GM18951 (cell line): ENCODE data around the gene GRM6.

ENCODE experiments used
- POLR2A ChIP-seq: IDR thresholded peaks from 4 replicates; pipeline ENCODE4 v1.6.1; 2011; ENCODE audit warnings: mild to moderate bottlenecking; ENCODE audit not compliant: insufficient read length, insufficient read depth; ENCODE audit errors: extremely low read depth
- in situ Hi-C: fragments of 300-500 bp; cut with MboI; formaldehyde crosslinking; loops from one replicate; pipeline ENCODE4 v1.12.0; 2022; ENCODE audit warnings: low sequenced_read_pairs, mixed read lengths, inconsistent platforms; ENCODE audit not compliant: unreplicated experiment

Gene GRM6

DNA sequence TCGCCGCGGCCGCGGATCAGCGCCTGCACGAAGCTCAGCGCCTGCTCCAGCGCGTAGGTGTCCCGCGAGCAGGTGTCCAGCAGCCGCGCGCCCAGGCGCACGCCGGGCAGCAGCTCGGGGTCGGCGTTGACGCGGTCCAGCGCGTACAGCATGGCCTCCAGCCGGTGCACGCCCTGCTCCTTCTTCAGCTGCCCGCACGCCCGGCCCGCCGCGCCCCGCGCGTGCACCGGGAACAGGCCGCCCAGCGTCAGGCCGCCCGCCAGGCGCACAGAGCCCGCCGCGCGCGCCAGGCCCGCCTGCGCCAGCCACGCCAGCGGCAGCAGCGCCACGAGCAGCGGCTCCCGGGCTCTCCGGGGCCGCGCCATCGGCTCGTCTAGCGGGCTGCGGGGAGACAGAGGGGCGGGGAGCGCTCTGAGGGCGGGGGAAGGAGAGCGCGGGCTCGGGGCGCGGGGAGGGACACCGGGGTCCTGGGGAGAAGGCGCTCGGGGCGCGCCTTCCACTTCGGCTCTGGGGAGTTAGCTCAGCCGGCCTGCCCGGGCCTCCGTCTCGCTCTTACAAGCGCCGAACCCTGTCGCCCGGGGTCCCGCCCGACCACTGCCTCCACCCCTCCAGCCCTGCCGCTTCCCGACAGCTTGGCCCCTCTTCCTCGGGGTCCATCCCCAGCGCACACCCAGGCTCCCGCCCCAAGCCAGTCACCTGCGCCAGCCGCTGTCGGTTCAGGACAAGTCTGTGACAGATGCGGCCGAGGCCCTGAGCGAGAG is at the start of gene GRM6:
Gene GRM6, minus strand, starts transcription at position 741 of the 761 bp plus-strand sequence. Its CDS starts 376 bp downstream, at position 365.
- in situ Hi-C loops = no loop called here

DNA sequence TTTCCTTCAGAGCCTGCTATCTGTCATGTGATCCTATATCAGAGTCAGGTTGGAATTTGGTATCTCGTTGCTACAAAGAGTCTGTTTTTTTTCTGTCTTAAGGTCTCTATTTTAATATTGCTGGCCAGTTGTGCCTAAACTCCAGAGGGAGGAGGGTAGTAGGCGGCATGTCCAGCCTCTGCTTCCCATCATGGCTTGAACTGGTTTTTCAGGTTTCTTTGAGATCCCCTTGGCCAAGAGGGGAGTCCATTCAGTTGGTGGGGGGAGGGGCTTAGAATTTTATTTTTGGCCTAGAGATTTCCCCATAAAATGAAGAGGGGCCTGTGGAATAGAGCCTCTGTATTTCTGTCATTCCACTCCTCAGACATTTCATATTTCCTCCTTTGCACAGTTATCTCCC is 49.6 kb upstream of the GRM6 start:
- no peak for TF ChIP-seq POLR2A
- in situ Hi-C loops = no loop called here

More for the DNA sequence above, at the start of gene GRM6:
- no peak for TF ChIP-seq POLR2A

DNA sequence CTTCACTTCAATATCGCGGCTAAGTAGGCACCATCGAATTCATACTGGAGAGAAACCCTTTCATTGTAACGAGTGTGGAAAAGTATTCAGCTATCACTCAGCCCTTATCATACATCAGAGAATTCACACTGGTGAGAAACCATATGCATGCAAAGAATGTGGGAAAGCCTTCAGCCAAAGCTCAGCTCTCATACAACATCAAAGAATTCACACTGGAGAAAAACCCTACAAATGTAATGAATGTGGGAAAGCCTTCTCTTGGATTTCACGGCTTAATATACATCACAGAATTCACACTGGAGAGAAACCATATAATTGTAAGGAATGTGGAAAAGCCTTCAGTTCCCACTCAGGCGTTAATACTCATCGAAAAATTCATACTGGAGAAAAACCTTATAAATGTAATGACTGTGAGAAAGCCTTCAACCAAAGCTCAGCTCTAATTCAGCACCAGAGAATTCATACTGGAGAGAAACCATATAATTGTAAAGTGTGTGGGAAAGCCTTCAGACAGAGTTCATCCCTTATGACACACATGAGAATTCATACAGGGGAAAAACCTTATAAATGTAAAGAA is 38.0 kb upstream of the GRM6 start:
- no peak for TF ChIP-seq POLR2A
- in situ Hi-C loops = no loop called here

DNA sequence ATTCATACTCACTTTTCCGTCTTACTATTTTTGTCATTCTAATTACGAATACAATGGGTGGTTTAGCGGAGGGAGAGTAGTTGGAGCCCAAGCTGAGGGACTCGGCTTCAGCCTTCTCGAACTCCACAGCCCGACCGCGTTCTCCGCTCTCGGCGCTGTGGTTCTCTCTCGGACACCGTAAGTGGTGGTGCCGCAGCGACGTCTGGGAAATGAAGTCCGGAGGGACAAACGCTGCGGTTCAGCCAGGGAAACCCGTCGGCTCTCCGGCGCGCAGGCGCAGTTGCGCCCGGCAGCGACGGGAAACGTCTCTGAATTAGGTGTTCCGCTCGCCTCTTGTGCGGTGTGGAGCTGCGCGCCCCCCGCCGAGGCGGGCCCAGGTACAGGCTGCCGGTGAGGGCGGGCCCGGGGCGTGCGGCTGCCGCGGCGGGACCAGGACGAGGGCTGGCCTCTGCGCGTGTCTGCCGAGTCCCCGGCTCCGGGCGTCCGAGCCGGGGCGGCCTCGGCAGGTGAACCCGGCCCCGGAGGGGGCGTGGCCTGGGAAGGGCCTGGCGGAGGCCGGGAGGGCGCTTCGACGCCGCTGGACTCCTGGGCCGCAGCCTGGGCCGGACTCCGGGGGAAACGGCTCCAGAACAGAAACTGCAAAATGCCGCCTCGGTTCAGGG is 28.5 kb upstream of the GRM6 start, which contains the start of gene ZNF879:
Gene ZNF879, plus strand, starts transcription at position 277 of the 662 bp plus-strand sequence. CDS start 1,201 bp downstream, outside the sequence.
- no peak for TF ChIP-seq POLR2A
- in situ Hi-C loops = no loop called here

DNA sequence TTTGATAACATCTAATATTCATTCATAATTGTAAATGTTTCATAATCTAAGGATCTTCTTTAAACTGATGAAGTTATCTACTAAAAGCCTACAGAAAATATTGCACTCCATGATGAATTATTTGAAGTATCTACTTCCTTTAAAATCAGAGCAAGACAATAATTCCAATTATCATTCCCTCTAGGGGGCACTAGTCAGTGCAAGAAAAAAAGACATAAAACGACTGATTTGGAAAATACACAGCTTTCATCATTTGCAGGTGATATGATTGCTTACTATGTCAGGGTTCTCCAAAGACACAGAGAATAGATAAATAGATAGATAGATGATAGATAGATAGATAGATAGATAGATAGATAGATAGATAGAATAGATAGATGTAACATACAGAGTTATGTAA is 13.5 kb upstream of the GRM6 start:
- in situ Hi-C loops = no loop called here
- TF ChIP-seq POLR2A = no peak

DNA sequence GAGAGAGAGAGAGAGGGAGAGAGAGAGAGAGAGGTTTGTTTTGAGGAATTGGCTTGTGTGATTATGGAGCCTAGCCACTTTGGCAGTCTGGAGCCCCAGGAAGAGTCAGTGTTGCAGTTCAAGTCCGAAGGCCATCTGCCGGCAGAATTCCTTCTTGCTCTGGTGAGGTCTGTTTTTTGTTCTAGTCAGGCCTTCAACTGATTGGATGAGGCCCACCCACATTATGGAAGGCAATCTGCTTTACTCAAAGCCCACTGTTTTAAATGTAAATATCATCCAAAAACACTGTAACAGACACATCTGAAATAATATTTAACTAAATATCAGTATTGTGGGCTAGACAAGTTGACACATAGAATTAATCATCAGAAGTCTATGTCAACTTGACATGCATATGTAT is 11.4 kb upstream of the GRM6 start:
- TF ChIP-seq POLR2A = no peak
- in situ Hi-C loops = no loop called here

DNA sequence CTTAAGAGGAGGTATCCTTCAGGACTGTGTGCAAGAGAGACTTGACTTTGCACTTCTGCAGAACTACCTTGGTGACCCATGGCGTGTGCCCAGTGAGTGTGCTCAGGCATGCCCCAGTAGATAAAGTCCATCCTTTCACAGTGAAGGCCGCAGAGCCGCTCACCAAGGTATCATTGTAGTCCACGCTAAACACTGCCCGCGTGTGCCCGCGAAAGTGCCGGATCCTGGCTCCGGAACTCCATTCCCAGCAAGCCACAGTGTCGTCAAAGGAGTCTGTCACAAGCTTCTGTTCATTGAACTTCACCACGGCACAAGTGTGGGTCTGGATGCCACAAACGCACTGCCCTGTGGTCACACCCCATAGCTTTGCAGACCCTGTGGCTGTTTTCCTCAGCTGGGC is 3.3 kb upstream of the GRM6 start:
- TF ChIP-seq POLR2A = no peak
- in situ Hi-C loops = no loop called here

DNA sequence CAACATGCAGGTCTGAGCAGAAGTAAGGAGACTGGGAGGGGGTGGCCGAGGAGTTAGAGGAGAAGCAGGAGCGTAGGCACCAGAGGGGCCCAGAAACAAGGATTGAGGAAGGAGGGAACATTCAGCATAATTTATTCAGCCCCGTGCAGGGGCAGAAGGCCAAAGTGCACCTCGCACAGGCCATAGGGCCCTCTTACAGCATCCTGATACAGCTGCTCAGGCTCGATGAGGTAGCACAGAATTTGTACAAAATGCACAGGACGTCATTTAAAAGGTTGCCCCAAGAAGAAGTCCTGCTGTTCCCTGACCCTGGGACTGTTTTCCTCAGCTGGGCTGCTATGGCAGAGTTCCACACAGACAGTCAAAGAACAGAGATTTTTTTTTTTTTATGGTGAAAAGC is 2.1 kb upstream of the GRM6 start:
- no peak for TF ChIP-seq POLR2A
- in situ Hi-C loops = no loop called here

DNA sequence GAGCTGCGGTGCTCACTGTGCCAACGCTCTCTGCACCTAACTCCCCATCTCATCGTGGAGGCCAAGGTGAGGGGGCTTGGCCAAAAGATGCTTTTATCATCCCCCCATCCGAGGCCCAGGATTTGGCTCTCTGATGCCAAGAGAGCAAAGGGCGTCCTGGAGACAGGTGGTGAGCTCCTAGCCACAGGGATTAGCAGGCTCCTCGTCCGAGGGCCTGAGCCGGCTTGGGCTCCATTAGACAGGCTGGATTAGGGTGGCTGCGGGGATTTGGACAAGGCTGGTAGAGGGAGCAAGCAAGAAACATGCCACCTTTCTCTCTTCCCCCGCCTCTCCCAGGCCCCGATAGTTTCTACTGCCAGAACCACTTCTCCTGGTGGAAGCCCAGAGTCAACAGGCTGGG is 1.0 kb upstream of the GRM6 start:
- no peak for TF ChIP-seq POLR2A
- in situ Hi-C loops = no loop called here

DNA sequence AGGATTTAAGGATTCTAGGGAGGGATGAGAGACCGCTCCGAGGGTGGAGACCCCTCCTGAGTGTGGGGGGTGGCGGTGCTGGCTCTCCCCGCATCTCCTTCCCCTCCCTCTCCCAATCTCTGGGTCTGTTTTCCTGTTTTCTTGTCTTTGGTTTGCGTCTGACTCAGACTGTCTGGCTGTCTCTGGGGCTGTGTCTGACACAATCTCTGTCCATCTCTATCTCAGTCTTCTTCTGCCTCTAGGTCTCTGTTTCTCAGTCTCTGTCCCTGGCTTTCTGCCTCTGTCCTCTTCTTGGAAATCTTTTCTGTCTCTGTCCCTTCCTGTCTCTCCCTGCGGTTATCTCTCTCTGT is 196 bp upstream of the GRM6 start:
- in situ Hi-C loops = no loop called here
- no peak for TF ChIP-seq POLR2A

DNA sequence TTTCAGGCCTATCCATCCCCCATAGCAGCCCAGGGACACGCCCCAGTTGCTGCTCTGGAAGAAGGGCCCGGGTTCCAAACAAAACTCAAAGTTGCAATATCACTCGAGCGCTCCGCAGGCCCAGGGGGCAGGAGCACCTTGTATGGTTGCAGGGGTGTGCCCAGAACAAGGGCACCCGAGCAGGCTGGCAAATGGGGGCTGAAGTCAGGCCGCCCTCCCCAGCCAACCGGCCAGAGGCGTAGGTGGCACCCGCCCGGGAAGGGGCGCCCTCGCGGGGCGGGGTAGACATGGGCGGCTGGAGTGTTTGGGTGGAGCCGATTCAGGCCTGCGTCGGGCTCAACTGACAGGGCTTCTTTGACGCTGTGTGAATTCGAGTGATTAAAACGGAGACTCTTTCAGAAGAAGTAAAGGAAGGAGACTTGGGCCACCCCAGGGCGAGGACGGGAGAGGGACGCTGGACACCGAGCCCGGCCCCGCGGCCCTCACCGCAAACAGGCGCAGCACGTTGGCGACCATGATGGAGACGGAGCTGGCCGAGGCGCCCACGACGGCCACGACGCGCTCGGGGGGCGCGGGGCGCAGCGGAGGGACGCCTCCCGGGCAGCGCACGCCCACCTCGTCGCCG is 1.1 kb downstream of the GRM6 start:
- no peak for TF ChIP-seq POLR2A
- in situ Hi-C loops = no loop called here

DNA sequence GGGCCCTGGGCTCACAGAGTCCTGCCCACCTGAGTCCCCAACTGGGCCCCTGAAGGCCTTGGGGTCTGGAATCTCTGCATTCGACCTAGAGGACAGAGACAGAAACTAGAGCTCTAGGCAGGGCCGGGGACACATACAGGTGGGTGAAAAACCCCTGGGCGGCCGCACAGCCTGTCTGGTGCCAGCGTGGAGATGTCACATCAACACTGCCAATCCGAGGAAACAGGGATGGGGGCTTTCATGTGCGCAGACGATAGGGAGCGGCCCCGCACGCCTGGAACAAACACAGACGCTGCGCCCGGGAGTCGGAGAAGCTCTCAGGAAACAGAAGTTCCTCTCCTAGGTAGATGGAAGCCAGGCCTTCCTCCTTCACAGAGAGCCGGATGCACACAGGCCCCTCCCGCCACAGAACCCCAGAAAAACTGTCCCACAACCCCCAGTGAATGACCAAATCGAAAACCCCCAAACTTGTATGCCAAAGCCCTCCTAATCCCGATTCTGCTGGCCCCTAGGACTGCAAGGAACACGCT is 1.8 kb downstream of the GRM6 start:
- in situ Hi-C loops = no loop called here
- TF ChIP-seq POLR2A = no peak

DNA sequence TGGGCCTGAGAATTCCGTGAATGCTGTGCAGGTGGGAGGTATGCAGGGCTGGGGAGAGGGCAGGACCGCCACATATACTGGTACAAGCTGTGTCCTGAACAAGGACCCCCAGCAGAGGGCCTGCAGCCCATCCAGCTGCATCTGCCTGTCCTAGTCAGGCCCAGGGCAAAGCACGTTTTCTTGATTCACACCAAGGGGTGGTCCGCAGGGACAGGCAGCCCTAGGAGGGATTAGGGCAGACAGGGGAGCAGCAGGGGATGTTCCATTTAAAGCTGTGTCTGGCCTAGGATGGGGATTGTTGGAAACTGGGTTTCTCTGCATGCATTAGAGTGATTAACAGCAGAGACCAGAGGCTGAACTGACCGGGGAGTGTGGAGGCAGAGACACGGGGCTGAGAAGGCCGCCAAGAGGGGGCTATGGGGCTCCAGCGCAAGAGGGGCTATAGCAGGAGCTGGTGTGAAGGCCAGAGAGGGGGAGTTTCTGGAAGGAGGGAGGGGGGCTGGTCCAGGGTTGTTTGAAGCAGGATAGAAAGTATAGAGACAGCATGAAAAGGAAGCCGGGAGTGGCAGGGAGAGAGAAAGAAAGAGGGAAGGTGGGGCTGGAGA is 2.7 kb downstream of the GRM6 start:
- in situ Hi-C loops = no loop called here

More for the DNA sequence above, 2.7 kb downstream of the GRM6 start:
- TF ChIP-seq POLR2A = no peak
